Esophagus squamous epithelium (tissue), 5 donors: ENCODE data around the gene ARGLU1. TPM values are rescaled to one million over a fixed set of nuclear protein-coding genes. Genes with fewer than 3 reads are reported as not detected.

Source experiments
- DNase-seq: peaks from one replicate; lab custom pipeline; 2025; lab: John Stamatoyannopoulos, UW
- H3K27ac ChIP-seq, 4 donors: fragments of 200-600 bp; sonication (generic); one replicate each; pipeline ENCODE4 v1.5.1; 2016 to 2019; ENCODE audit warnings: mild to moderate bottlenecking in 1 of 4
- H3K27me3 ChIP-seq, 4 donors: fragments of 200-600 bp; sonication (generic); 1 replicate in 3 of 4; 2 replicates in 1 of 4; pipeline versions ENCODE4 v1.5.1 to v1.6.0; 2017 to 2021; ENCODE audit warnings: antibody characterized with exemption in 1 of 4
- H3K36me3 ChIP-seq, 3 donors: fragments of 200-600 bp; sonication (generic); one replicate each; pipeline ENCODE4 v1.5.1; 2016 to 2019
- H3K4me1 ChIP-seq, 3 donors: fragments of 200-600 bp; sonication (generic); one replicate each; pipeline ENCODE4 v1.5.1; 2017 to 2019
- H3K4me3 ChIP-seq, 4 donors: fragments of 200-600 bp; sonication (generic); 1 replicate in 3 of 4; 2 replicates in 1 of 4; pipeline ENCODE4 v1.5.1; 2016 to 2019; ENCODE audit warnings: mild to moderate bottlenecking in 2 of 4, moderate library complexity in 1 of 4
- H3K9me3 ChIP-seq, 3 donors: fragments of 200-600 bp; sonication (generic); one replicate each; pipeline ENCODE4 v1.5.1; 2016 to 2019
- CTCF ChIP-seq, 6 experiments: fragments of 450-650 bp in 4 of 6; fragments of 200-600 bp in 2 of 6; sonication (generic) in 2 of 6; IDR thresholded peaks; one replicate each; pipeline ENCODE4 v1.5.1; 2016 to 2019; ENCODE audit warnings: antibody characterized with exemption in 6 of 6, mild to moderate bottlenecking in 4 of 6, moderate library complexity in 4 of 6
- POLR2A ChIP-seq, 4 donors: fragments of 450-650 bp; IDR thresholded peaks; one replicate each; pipeline ENCODE4 v1.6.1; 2017; ENCODE audit warnings: antibody characterized with exemption in 4 of 4, mild to moderate bottlenecking in 4 of 4, moderate library complexity in 3 of 4
- WGBS, 2 donors: methylation state at CpG; one replicate each; pipeline ENCODE4 v1.1.5; 2018; 5-methylcytosine and 5-hydroxymethylcytosine counted together
- intact Hi-C: fragments of 100-400 bp; cut with DNase I; formaldehyde crosslinking; loops from one replicate; pipeline ENCODE4 v1.15.0; 2022
- total RNA-seq, 4 donors: library from RNA; depleted of rRNA; stranded (reverse); fragments of >200 nt; gene quantifications; one replicate each; pipeline ENCODE4 v1.1.0, GENCODE V29; 2016
- donor health status: DM: yes; HTN: yes; CAD: no.

Gene ARGLU1
- total RNA-seq, 4 donors from 2014 or later: 29.1 to 111 (median 47.3) TPM

- WGBS, 2 donors: 50 to 60% methylated on average over 5 to 6 of the region's 6 CpGs
- peaks cover 0 to 39% (median 0%) of the 10 kb centered on the region in 3 donors for H3K4me1 ChIP-seq
- H3K4me3 ChIP-seq: no peak overlapping the region
- H3K27me3 ChIP-seq: no peaks in the 10 kb centered on the region
- no peak for DNase-seq
- H3K27ac ChIP-seq: peak overlapping the region in 3 of 4 donors; percentile 38 to 72 (median 69)
- TF ChIP-seq CTCF (IDR thresholded peaks at IDR 0.05) (no peak), POLR2A (IDR thresholded peaks at IDR 0.05) (no peak)
- no peaks in the 10 kb centered on the region for H3K9me3 ChIP-seq
- H3K36me3 ChIP-seq: peaks cover 0 to 39% (median 5%) of the 10 kb centered on the region in 3 donors
- intact Hi-C loops: no loop called here
Measured at GRCh38 chr13:106496072-106496997, 71.6 kb downstream of the ARGLU1 start.

- Histone ChIP-seq H3K27ac (no peak overlapping the region), H3K27me3 (no peaks in the 10 kb centered on the region), H3K9me3 (no peaks in the 10 kb centered on the region), H3K36me3 (peaks cover 0 to 46% (median 5%) of the 10 kb centered on the region in 3 donors), H3K4me1 (peaks cover 0 to 30% (median 0%) of the 10 kb centered on the region in 3 donors), H3K4me3 (no peak overlapping the region)
- 86 to 91% methylated on average over 3 of the region's 3 CpGs for WGBS, 2 donors
- TF ChIP-seq POLR2A (IDR thresholded peaks at IDR 0.05) (no peak), CTCF (IDR thresholded peaks at IDR 0.05) (no peak)
- intact Hi-C loops: no loop called here
- DNase-seq: no peak
Measured at GRCh38 chr13:106494936-106495335, 73.0 kb downstream of the ARGLU1 start.

- H3K27ac ChIP-seq: no peak overlapping the region
- DNase-seq: no peak
- H3K4me1 ChIP-seq: peaks cover 0 to 26% (median 0%) of the 10 kb centered on the region in 3 donors
Measured at GRCh38 chr13:106494506-106494905, 73.4 kb downstream of the ARGLU1 start.

GRCh38 chr13:106493533-106494220, 74.3 kb downstream of the ARGLU1 start:
- no peaks in the 10 kb centered on the region for H3K9me3 ChIP-seq
- no peaks in the 10 kb centered on the region for H3K27me3 ChIP-seq
- H3K4me3 ChIP-seq: no peak overlapping the region
- H3K36me3 ChIP-seq: peaks cover 0 to 46% (median 5%) of the 10 kb centered on the region in 3 donors
- 59 to 82% methylated on average over 16 of the region's 17 CpGs for WGBS, 2 donors
- TF ChIP-seq CTCF (IDR thresholded peaks at IDR 0.05) (no peak), POLR2A (IDR thresholded peaks at IDR 0.05) (no peak)
- no peak overlapping the region for H3K27ac ChIP-seq
- H3K4me1 ChIP-seq: peaks cover 0 to 17% (median 0%) of the 10 kb centered on the region in 3 donors
- DNase-seq: no peak
- intact Hi-C loops: no loop called here

More at GRCh38 chr13:106494506-106494905, 73.4 kb downstream of the ARGLU1 start:
- no peak for TF ChIP-seq CTCF (IDR thresholded peaks at IDR 0.05)
- TF ChIP-seq POLR2A (IDR thresholded peaks at IDR 0.05): no peak
- Histone ChIP-seq H3K9me3 (no peaks in the 10 kb centered on the region), H3K4me3 (no peak overlapping the region), H3K36me3 (peaks cover 0 to 46% (median 5%) of the 10 kb centered on the region in 3 donors), H3K27me3 (no peaks in the 10 kb centered on the region)
- intact Hi-C loops: no loop called here
